RWPE1 (cell line): ENCODE measurements around the gene OR2L3.
"Not testable (repeated sequence)": the region's sequence is repeated elsewhere in the genome, so short reads cannot be mapped to it uniquely, and the experiment has no call there.

Experiments used
- CTCF ChIA-PET: fragments of 350-600 bp; sonication (Branson Sonifier 250); formaldehyde crosslinking; extraction: SDS; loops from one replicate; lab custom pipeline; 2021; lab: Yijun Ruan, JAX
- POLR2A ChIA-PET: fragments of 400-600 bp; formaldehyde crosslinking; extraction: SDS; loops from one replicate; lab custom pipeline; 2020; ENCODE audit warnings: antibody characterized with exemption; ENCODE audit not compliant: low non-redundant PET; lab: Yijun Ruan, JAX
- DNase-seq: peaks from one replicate; pipeline ENCODE4 v3.0.0; 2012; ENCODE audit warnings: low spot score
- H3K27ac ChIP-seq: fragments of 450-650 bp; 2 replicates; pipeline ENCODE4 v1.5.1; 2017
- TF ChIP-seq, protein P1 (sequence below): fragments of 450-650 bp; conservative IDR thresholded peaks from 2 replicates; pipeline ENCODE4 v1.5.1; 2017; ENCODE audit warnings: low read depth, mild to moderate bottlenecking

Gene OR2L3

GRCh38 chr1:248065071-248065470, 18.4 kb downstream of the OR2L3 start:
- CTCF ChIA-PET = no interaction called here
- H3K27ac ChIP-seq = no peak overlapping the region

DNA sequence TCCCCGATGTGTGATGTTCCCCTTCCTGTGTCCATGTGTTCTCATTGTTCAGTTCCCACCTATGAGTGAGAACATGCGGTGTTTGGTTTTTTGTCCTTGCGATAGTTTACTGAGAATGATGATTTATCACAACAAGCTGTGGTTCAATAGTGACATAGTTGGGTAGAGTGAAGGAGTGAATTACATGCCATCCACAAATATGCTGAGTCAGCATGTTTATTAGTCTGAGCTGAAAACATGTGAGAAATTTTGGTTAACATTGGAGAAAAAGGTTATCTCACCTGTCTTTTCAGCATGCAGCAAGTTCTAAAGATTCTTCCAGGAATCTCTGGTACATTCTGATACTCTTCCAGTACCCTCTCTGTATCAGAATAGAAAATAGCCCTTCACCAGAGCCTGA, 19.0 kb downstream of the OR2L3 start:
- ChIA-PET CTCF (no interaction called here), POLR2A (no interaction called here)
- TF ChIP-seq, protein P1, sequence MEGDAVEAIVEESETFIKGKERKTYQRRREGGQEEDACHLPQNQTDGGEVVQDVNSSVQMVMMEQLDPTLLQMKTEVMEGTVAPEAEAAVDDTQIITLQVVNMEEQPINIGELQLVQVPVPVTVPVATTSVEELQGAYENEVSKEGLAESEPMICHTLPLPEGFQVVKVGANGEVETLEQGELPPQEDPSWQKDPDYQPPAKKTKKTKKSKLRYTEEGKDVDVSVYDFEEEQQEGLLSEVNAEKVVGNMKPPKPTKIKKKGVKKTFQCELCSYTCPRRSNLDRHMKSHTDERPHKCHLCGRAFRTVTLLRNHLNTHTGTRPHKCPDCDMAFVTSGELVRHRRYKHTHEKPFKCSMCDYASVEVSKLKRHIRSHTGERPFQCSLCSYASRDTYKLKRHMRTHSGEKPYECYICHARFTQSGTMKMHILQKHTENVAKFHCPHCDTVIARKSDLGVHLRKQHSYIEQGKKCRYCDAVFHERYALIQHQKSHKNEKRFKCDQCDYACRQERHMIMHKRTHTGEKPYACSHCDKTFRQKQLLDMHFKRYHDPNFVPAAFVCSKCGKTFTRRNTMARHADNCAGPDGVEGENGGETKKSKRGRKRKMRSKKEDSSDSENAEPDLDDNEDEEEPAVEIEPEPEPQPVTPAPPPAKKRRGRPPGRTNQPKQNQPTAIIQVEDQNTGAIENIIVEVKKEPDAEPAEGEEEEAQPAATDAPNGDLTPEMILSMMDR = no peak

More at GRCh38 chr1:248065071-248065470, 18.4 kb downstream of the OR2L3 start:
- TF ChIP-seq, protein P1 = no peak
- POLR2A ChIA-PET = no interaction called here
- no peak for DNase-seq

DNA sequence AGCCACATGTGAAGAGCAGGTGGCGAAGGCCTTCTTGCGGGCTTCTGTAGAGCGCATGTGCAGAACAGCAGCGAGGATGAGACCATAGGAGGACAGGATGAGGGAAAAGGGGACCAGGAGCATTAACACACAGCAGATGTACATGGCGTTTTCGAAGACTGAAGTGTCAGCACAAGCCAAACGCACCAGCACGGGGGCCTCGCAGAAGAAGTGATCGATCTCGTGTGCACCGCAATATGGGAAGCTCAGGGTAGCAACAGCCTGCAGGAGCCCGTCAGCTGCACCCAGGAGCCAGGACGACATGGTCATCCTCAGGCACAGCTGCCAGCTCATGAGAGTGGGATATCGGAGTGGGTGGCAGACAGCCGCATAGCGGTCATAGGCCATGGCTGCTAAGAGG, 37.2 kb downstream of the OR2L3 start:
- DNase-seq, H3K27ac ChIP-seq, POLR2A ChIA-PET, CTCF ChIA-PET: not testable (repeated sequence)

More for the DNA sequence above, 19.0 kb downstream of the OR2L3 start:
- no peak for DNase-seq
- no peak overlapping the region for H3K27ac ChIP-seq

GRCh38 chr1:248094884-248095283, 48.2 kb downstream of the OR2L3 start, which contains the start of gene OR2L13:
Gene OR2L13 (plus strand): TSS chr1:248095184. CDS start chr1:248099376, 4,192 bp downstream.
- TF ChIP-seq, protein P1 = no peak
- no peak within 1 kb of the TSS for H3K27ac ChIP-seq
- ChIA-PET POLR2A (no interaction called here), CTCF (interaction anchor here (0.6 kb wide), 1 partner anchor 74 kb away, joined by 3 read pairs; no protein-coding TSS in a partner anchor)
- no peak for DNase-seq

DNA sequence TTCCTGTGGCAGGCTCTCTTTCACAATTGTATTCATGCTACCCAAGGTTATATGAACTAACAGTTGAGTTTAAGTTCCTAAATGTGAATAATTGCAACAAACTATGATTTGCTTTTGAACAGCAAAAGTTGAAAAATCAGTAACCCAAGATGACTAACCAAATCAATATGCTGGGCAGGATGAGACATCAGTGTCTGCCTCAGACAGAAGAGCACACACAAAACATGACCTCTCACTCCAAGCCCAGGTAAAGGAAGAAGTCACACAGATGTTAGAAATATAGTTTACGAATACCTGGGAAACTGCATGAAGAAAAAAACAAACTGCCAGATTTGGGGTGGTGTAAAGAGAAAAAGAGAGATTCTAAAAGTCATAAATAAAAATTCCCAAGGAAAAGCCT, 51.9 kb downstream of the OR2L3 start:
- POLR2A ChIA-PET = no interaction called here
- TF ChIP-seq, protein P1 = no peak

GRCh38 chr1:248102847-248103246, 56.2 kb downstream of the OR2L3 start:
- TF ChIP-seq, protein P1 = no peak
- no peak for DNase-seq
- ChIA-PET POLR2A (no interaction called here), CTCF (no interaction called here)
- no peak overlapping the region for H3K27ac ChIP-seq

More for the DNA sequence above, 51.9 kb downstream of the OR2L3 start:
- CTCF ChIA-PET = no interaction called here
- no peak for DNase-seq
- H3K27ac ChIP-seq = no peak overlapping the region

DNA sequence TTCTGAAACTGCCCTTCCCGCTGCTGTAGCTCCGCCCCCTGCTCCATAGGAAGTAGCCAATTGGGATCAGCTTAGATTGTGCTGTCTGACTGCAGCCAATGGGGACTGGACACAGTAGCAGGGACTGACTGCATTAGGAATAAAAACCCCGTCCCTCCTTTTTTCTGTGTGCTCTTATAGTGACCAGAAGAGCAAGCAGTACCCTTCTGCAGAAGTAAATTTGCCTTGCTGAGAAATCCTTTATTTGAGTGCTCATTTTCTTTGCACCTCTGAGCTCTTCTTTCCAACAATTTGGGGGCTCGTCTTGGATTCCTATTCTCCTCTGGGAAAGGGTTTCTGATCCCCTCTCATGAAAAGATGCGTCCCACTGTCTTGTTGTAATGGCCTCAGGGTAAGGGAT, 64.5 kb downstream of the OR2L3 start:
- ChIA-PET POLR2A (no interaction called here), CTCF (no interaction called here)
- TF ChIP-seq, protein P1 = no peak
- no peak overlapping the region for H3K27ac ChIP-seq
- DNase-seq = no peak
